K562 (cell line): Measurements from ENCODE around the gene DGCR6L. TPM values are rescaled to one million over a fixed set of nuclear protein-coding genes. Genes with fewer than 3 reads are reported as not detected.

ENCODE experiments used
- ATAC-seq: fragments of 200-7000 bp; cut with Tn5 transposase; 3 replicates; pipeline ENCODE4 v1.9.1; 2020; ENCODE audit warnings: moderate library complexity
- Bru-seq: library from RNA; stranded (reverse); fragments of 400-500 nt; gene quantifications from one replicate; lab custom pipeline; 2021; lab: Mats Ljungman, UMichigan
- BruChase-seq, 2 experiments: library from RNA; stranded (reverse); fragments of 400-500 nt; gene quantifications; one replicate each; lab custom pipeline; 2021; lab: Mats Ljungman, UMichigan
- BruUV-seq: library from RNA; stranded (reverse); fragments of 400-500 nt; replicated peaks from 2 replicates; lab custom pipeline; 2021; lab: Mats Ljungman, UMichigan
- CTCF ChIA-PET: fragments of 300-600 bp; formaldehyde crosslinking; extraction: SDS; loops from one replicate; lab custom pipeline; 2021; ENCODE audit warnings: low intra/inter-chr PET ratio; lab: Yijun Ruan, JAX
- POLR2A ChIA-PET: fragments of 300-600, 350-650 bp; sonication (Branson Sonifier 250); formaldehyde crosslinking; extraction: SDS; loops from one replicate; lab custom pipeline; 2021; ENCODE audit warnings: antibody characterized with exemption, inconsistent platforms; lab: Yijun Ruan, JAX
- DNase-seq, 4 experiments: peaks; one replicate each; pipeline versions ENCODE4 v3.0.0 to v3.0.0-alpha.2; 2011 to 2018; ENCODE audit warnings: low spot score in 3 of 4, mixed read lengths in 3 of 4; ENCODE audit errors: extremely low read depth in 1 of 4
- FAIRE-seq: peaks from 2 replicates; lab custom pipeline; 2011; peaks lifted over from hg19 to GRCh38; lab: Jason Lieb, UNC
- H2AFZ ChIP-seq: 2 replicates; pipeline ENCODE4 v1.6.0; 2011; ENCODE audit warnings: low read depth, low read length, control low read depth, inconsistent platforms
- H3K27ac ChIP-seq: fragments of 200-600 bp; 3 replicates; pipeline ENCODE4 v1.8.0; 2011; ENCODE audit warnings: low read depth, mild to moderate bottlenecking, control low read depth, inconsistent platforms, low read length, moderate library complexity, mixed read lengths; ENCODE audit errors: extremely low read depth
- H3K27me3 ChIP-seq, 2 experiments: fragments of 300-600 bp in 1 of 2; 2 replicates in 1 of 2; 3 replicates in 1 of 2; pipeline versions ENCODE4 v1.6.0 to v1.8.0; 2011; ENCODE audit warnings: inconsistent platforms in 2 of 2, low read length in 2 of 2, mild to moderate bottlenecking in 1 of 2, mixed read lengths in 1 of 2, moderate library complexity in 1 of 2; ENCODE audit not compliant: control insufficient read depth in 2 of 2, insufficient read depth in 2 of 2
- H3K36me3 ChIP-seq: fragments of 300-600 bp; 3 replicates; pipeline ENCODE4 v1.8.0; 2011; ENCODE audit warnings: mild to moderate bottlenecking, low read length, inconsistent platforms; ENCODE audit not compliant: control insufficient read depth, insufficient read depth
- H3K4me1 ChIP-seq, 2 experiments: fragments of 200-600 bp in 1 of 2; replicated peaks in 1 of 2; 2 replicates in 1 of 2; 3 replicates in 1 of 2; pipeline versions ENCODE4 v1.5.1 to v1.8.0; 2011; ENCODE audit warnings: inconsistent platforms in 2 of 2, low read length in 2 of 2, mild to moderate bottlenecking in 1 of 2, mixed read lengths in 1 of 2, moderate library complexity in 1 of 2; ENCODE audit not compliant: control insufficient read depth in 2 of 2, insufficient read depth in 2 of 2
- H3K4me2 ChIP-seq: 2 replicates; pipeline ENCODE4 v1.6.1; 2011; ENCODE audit warnings: low read length, control low read depth, inconsistent platforms, mixed read lengths; ENCODE audit not compliant: insufficient read depth
- H3K4me3 ChIP-seq: fragments of 200-600 bp; sonication (generic), shearing (Covaris generic); 2 replicates; pipeline ENCODE4 v1.5.1; 2016; ENCODE audit warnings: control low read depth, inconsistent platforms
- H3K79me2 ChIP-seq: fragments of 200-600 bp; 3 replicates; pipeline ENCODE4 v1.8.0; 2011; ENCODE audit warnings: low read length, inconsistent platforms; ENCODE audit not compliant: control insufficient read depth, insufficient read depth
- H3K9ac ChIP-seq, 2 experiments: 2 replicates each; pipeline versions ENCODE4 v1.6.0 to v1.6.1; 2011; ENCODE audit warnings: low read depth in 2 of 2, low read length in 2 of 2, control low read depth in 1 of 2, inconsistent platforms in 1 of 2, mild to moderate bottlenecking in 1 of 2, mixed read lengths in 1 of 2; ENCODE audit not compliant: insufficient read depth in 1 of 2
- H3K9me1 ChIP-seq: one replicate; pipeline ENCODE4 v1.6.0; 2011; ENCODE audit warnings: inconsistent platforms, mild to moderate bottlenecking, low read length, moderate library complexity; ENCODE audit not compliant: control insufficient read depth, insufficient read depth
- H3K9me3 ChIP-seq: replicated peaks from 2 replicates; pipeline ENCODE4 v1.5.1; 2011; ENCODE audit warnings: low read depth, low read length, inconsistent platforms; ENCODE audit not compliant: control insufficient read depth, insufficient read depth
- H4K20me1 ChIP-seq: replicated peaks from 2 replicates; pipeline ENCODE4 v1.6.1; 2011; ENCODE audit warnings: low read length, inconsistent platforms, mixed read lengths; ENCODE audit not compliant: control insufficient read depth, insufficient read depth
- ELF1 ChIP-seq: fragments of 200-800 bp; sonication (Bioruptor generic); IDR thresholded peaks from 2 replicates; pipeline ENCODE4 v1.6.1; 2016; ENCODE audit warnings: missing genetic modification characterization, missing compliant biosample characterization
- ESRRB ChIP-seq: fragments of 250-450 bp; sonication (Bioruptor Pico); IDR thresholded peaks from 2 replicates; pipeline ENCODE4 v1.5.0; 2020; ENCODE audit warnings: mild to moderate bottlenecking, moderate library complexity, borderline replicate concordance
- FOXM1 ChIP-seq, 2 experiments: fragments of 450-650 bp in 1 of 2; sonication (generic) in 1 of 2; formaldehyde crosslinking in 1 of 2; IDR thresholded peaks; 2 replicates each; pipeline versions ENCODE4 v1.6.1 to v1.9.0; 2017 to 2022; ENCODE audit warnings: low read depth in 2 of 2, mild to moderate bottlenecking in 2 of 2, missing genetic modification reagents in 1 of 2, moderate library complexity in 1 of 2
- MLLT1 ChIP-seq, 2 experiments: fragments of 450-650 bp; IDR thresholded peaks; 2 replicates each; pipeline ENCODE4 v1.6.1; 2016
- SNRNP70 ChIP-seq: fragments of 200-400 bp; formaldehyde crosslinking; optimal IDR thresholded peaks from 2 replicates; pipeline ENCODE3; 2017; ENCODE audit warnings: low read depth, low read length
- SRSF9 ChIP-seq: fragments of 200-400 bp; formaldehyde crosslinking; IDR thresholded peaks from 2 replicates; pipeline ENCODE4 v1.6.1; 2017; ENCODE audit warnings: low read depth, low read length, borderline replicate concordance
- ZNF639 ChIP-seq, 2 experiments: fragments of 200-800 bp in 1 of 2; sonication (Bioruptor generic) in 1 of 2; sonication (generic) in 1 of 2; formaldehyde crosslinking in 1 of 2; IDR thresholded peaks in 1 of 2; conservative IDR thresholded peaks in 1 of 2; 2 replicates each; pipeline versions ENCODE4 v1.5.0 to v1.6.1; 2016 to 2020; ENCODE audit warnings: missing compliant biosample characterization in 1 of 2, missing genetic modification characterization in 1 of 2, missing genetic modification reagents in 1 of 2
- WGBS: fragments of 100-300 bp; shearing (Covaris generic); methylation state at CpG from one replicate; pipeline ENCODE4 v1.1.6; 2016; ENCODE audit warnings: low coverage, mixed read lengths; ENCODE audit not compliant: insufficient coverage; ENCODE audit errors: missing lambda C conversion rate; 5-methylcytosine and 5-hydroxymethylcytosine counted together
- in situ Hi-C: fragments of 300-500 bp; cut with MboI; formaldehyde crosslinking; loops from 4 replicates; pipeline ENCODE4 v1.15.0; 2018; ENCODE audit warnings: inconsistent platforms, mixed read lengths
- intact Hi-C: fragments of 100-400 bp; cut with micrococcal nuclease; formaldehyde crosslinking; loops from 2 replicates; pipeline ENCODE4 v1.14.2; 2022
- long read RNA-seq, 3 experiments: library from polyadenylated mRNA in 2 of 3; library from RNA in 1 of 3; unstranded in 2 of 3; stranded (forward) in 1 of 3; transcript quantifications; one replicate each; pipeline ENCODE4 v2.0.0, GENCODE V29; 2019 to 2022
- polyA minus RNA-seq, 3 experiments: library from RNA; depleted of rRNA, polyadenylated mRNA; stranded (reverse); fragments of >200 nt; gene quantifications; 2 replicates each; pipeline ENCODE4 v1.2.3, GENCODE V29; 2011
- polyA plus RNA-seq, 8 experiments: library from polyadenylated mRNA; depleted of rRNA in 4 of 8; stranded (reverse) in 5 of 8; unstranded in 3 of 8; fragments of >200 nt; fragmentation: Nextera tagmentation in 2 of 8; fragmentation: Illumina TruSeq in 1 of 8; extraction: Ambion mirVana in 2 of 8; extraction: Trizol in 1 of 8; gene quantifications; 2 replicates each; pipeline versions ENCODE4 v1.2.1 to v1.2.3, GENCODE V29; 2011 to 2014; ENCODE audit warnings: inconsistent platforms in 1 of 8, missing spikeins in 1 of 8
- total RNA-seq, 7 experiments: library from RNA; depleted of rRNA in 6 of 7; stranded (reverse); fragments of >200 nt in 6 of 7; fragmentation: Illumina TruSeq in 2 of 7; extraction: Trizol in 2 of 7; gene quantifications; 2 replicates each; pipeline versions ENCODE4 v1.2.1 to v1.2.3, GENCODE V29; 2011 to 2021; ENCODE audit warnings: low replicate concordance in 1 of 7

Gene DGCR6L
- total RNA-seq (2011; cell fraction: chromatin; rRNA removed; ENCODE audit: low replicate concordance), result 5.8 and 25.8 TPM in 2 replicates
- 37.9 and 39.6 TPM in 2 replicates for total RNA-seq (2011; cell fraction: nucleolus; rRNA removed)
- total RNA-seq (2011; cell fraction: nucleoplasm; rRNA removed), result 19.9 and 28.5 TPM in 2 replicates
- total RNA-seq (2014; rRNA removed) (151 and 163 TPM in 2 replicates), total RNA-seq (2014; rRNA removed; fragmentation: Illumina TruSeq; extraction: Trizol) (14.1 and 20.0 TPM in 2 replicates), total RNA-seq (2015; rRNA removed; fragmentation: Illumina TruSeq; extraction: Trizol) (78.1 and 78.6 TPM in 2 replicates), total RNA-seq (2021) (95.3 and 101 TPM in 2 replicates), polyA plus RNA-seq (2011; rRNA removed) (51.0 and 88.0 TPM in 2 replicates), polyA plus RNA-seq (2014; fragmentation: Illumina TruSeq; extraction: Trizol) (40.4 and 66.5 TPM in 2 replicates), polyA plus RNA-seq (2014; fragmentation: Nextera tagmentation; extraction: Ambion mirVana) (1 to 10 TPM; 3.6 to 8.1 TPM), polyA plus RNA-seq (2014; rRNA removed) (113 and 117 TPM in 2 replicates), polyA minus RNA-seq (2011; rRNA and poly(A)+ RNA removed) (14.8 and 17.4 TPM in 2 replicates), Bru-seq, nascent RNA (percentile 85 among the genes with signal in this experiment), BruChase-seq, experiment 1, labeled RNA remaining after a 2-hour chase (percentile 74 among the genes with signal in this experiment), BruChase-seq, experiment 2, labeled RNA remaining after a 6-hour chase (percentile 75 among the genes with signal in this experiment)
- polyA plus RNA-seq (2011; cell fraction: cytosol; rRNA removed), result 116 and 204 TPM in 2 replicates
- polyA plus RNA-seq (2011; cell fraction: nucleus; rRNA removed), result 72.9 and 95.1 TPM in 2 replicates
- polyA plus RNA-seq (2012), result 80.6 and 161 TPM in 2 replicates
- 35.4 and 39.9 TPM in 2 replicates for polyA minus RNA-seq (2011; cell fraction: cytosol; rRNA and poly(A)+ RNA removed)
- 29.2 and 43.1 TPM in 2 replicates for polyA minus RNA-seq (2011; cell fraction: nucleus; rRNA and poly(A)+ RNA removed)
- long read RNA-seq, experiment 1, transcript DGCR6L-203 (4 exons, 935 nt), result minor isoform, 31 of 330 reads
- long read RNA-seq, experiment 1, transcript DGCR6L-201 (5 exons, 1,154 nt), result major isoform, 218 of 330 reads
- long read RNA-seq, experiment 1, partial matches to known transcripts, result 47 of 330 reads
- long read RNA-seq, experiment 1, other reads (novel, unspliced or antisense), result 33 of 330 reads
- long read RNA-seq, experiment 2, transcript DGCR6L-203 (4 exons, 935 nt), result minor isoform, 15 of 168 reads
- long read RNA-seq, experiment 2, transcript DGCR6L-201 (5 exons, 1,154 nt), result major isoform, 97 of 168 reads
- long read RNA-seq, experiment 2, partial matches to known transcripts, result 19 of 168 reads
- long read RNA-seq, experiment 2, other reads (novel, unspliced or antisense), result 37 of 168 reads
- long read RNA-seq, experiment 3, transcript DGCR6L-203 (4 exons, 935 nt), result minor isoform, 12 of 179 reads
- long read RNA-seq, experiment 3, transcript DGCR6L-201 (5 exons, 1,154 nt), result major isoform, 145 of 179 reads
- long read RNA-seq, experiment 3, partial matches to known transcripts, result 13 of 179 reads
- long read RNA-seq, experiment 3, other reads (novel, unspliced or antisense), result 9 of 179 reads

- WGBS, result under 1% methylated on average over 98 of the region's 98 CpGs
- BruUV-seq, result TSS peak; percentile 82
- peaks cover 27% of the 10 kb centered on the region for H3K79me2 ChIP-seq
- H3K9ac ChIP-seq, result peak within 1 kb of the TSS; percentile 77 to 97
- CTCF ChIA-PET, result interaction anchor here (0.7 to 0.8 kb wide), 2 partner anchors 98 to 406 kb away, joined by 3 read pairs; no protein-coding TSS in a partner anchor
- in situ Hi-C loops, result loop anchor here (10.0 to 25.0 kb wide), 2 partner anchors 1665 to 1908 kb away; no protein-coding TSS in a partner anchor
- no peaks in the 10 kb centered on the region; the same call in 1 of the 2 replicates for H3K9me3 ChIP-seq
- no peaks in the 10 kb centered on the region for H3K9me1 ChIP-seq
- ATAC-seq (peak; percentile 85), FAIRE-seq (peak; percentile 69), DNase-seq (peak in 3 of 4 experiments; percentile 100)
- H3K4me2 ChIP-seq, result peak within 1 kb of the TSS; percentile 91
- peaks cover 16% of the 10 kb centered on the region for H4K20me1 ChIP-seq
- peaks cover 29 to 58% of the 10 kb centered on the region in 2 experiments for H3K4me1 ChIP-seq
- H2AFZ ChIP-seq, result peak within 1 kb of the TSS; percentile 98
- no peaks in the 10 kb centered on the region for H3K27me3 ChIP-seq
- peak within 1 kb of the TSS; percentile 75 for H3K27ac ChIP-seq
- POLR2A ChIA-PET, result interaction anchor here (0.6 to 3.3 kb wide), 22 partner anchors 10 to 527 kb away, joined by 3 to 19 read pairs (median 3); partner anchors contain the start of gene ZNF74
- peak within 1 kb of the TSS; percentile 71 for H3K4me3 ChIP-seq
- peaks cover 1% of the 10 kb centered on the region; the same call in 1 of the 3 replicates for H3K36me3 ChIP-seq
- intact Hi-C loops, result loop anchor here (1.0 to 2.0 kb wide), 2 partner anchors 75 to 176 kb away; partner anchors contain the start of gene ZNF74
- TF ChIP-seq MLLT1 (IDR thresholded peaks at IDR 0.05) (peak in 1 of 2 experiments; percentile 62; a peak in 2 of 4 replicates), ESRRB (no peak), ELF1 (tag) (no peak), SRSF9 (no peak), SNRNP70 (no peak), FOXM1 (IDR thresholded peaks at IDR 0.05; ENCODE audit: low read depth) (no peak), FOXM1 (CRISPR knock-in tag; IDR thresholded peaks at IDR 0.05; ENCODE audit: low read depth) (peak; percentile 92), ZNF639 (CRISPR knock-in tag; conservative IDR thresholded peaks at IDR 0.05 in 1 of 2, IDR thresholded peaks at IDR 0.05 in 1 of 2) (peak in 1 of 2 experiments; percentile 89; a peak in 2 of 4 replicates)
These were observed at the start of gene DGCR6L for GRCh38 chr22:20319745-20320658. Gene DGCR6L (minus strand): TSS chr22:20320060. CDS start chr22:20319988, 72 bp downstream.
